A549 (cell line): ENCODE measurements around the gene MBD3L2. TPM values are rescaled to one million over a fixed set of nuclear protein-coding genes. Genes with fewer than 3 reads are reported as not detected.

Experiments used
- ATAC-seq, 2 experiments: fragments of 200-7000 bp in 1 of 2; fragments of >200 bp in 1 of 2; cut with Nextera tagmentation in 1 of 2; cut with Tn5 transposase in 1 of 2; 3 replicates each; pipeline versions ENCODE4 v1.8.0 to v1.9.1; 2018 to 2020; ENCODE audit warnings: mild to moderate bottlenecking in 1 of 2, moderate library complexity in 1 of 2
- CTCF ChIA-PET: fragments of 300-600 bp; sonication (Branson Sonifier 250); formaldehyde crosslinking; extraction: SDS; loops from one replicate; lab custom pipeline; 2021; ENCODE audit warnings: antibody characterized with exemption, inconsistent platforms; lab: Yijun Ruan, JAX
- POLR2A ChIA-PET: fragments of 350-600 bp; formaldehyde crosslinking; extraction: SDS; loops from one replicate; lab custom pipeline; 2021; ENCODE audit warnings: antibody characterized with exemption, inconsistent platforms; lab: Yijun Ruan, JAX
- DNase-seq, 2 experiments: peaks; one replicate each; pipeline versions ENCODE4 v3.0.0 to v3.0.0-alpha.2; 2011 to 2016; ENCODE audit warnings: low read depth in 1 of 2, low spot score in 1 of 2
- FAIRE-seq: peaks from 2 replicates; lab custom pipeline; 2011; peaks lifted over from hg19 to GRCh38; lab: Jason Lieb, UNC
- H3K27ac ChIP-seq, 2 experiments: fragments of >200 bp; sonication (Bioruptor Twin); formaldehyde crosslinking; 3 replicates each; pipeline ENCODE4 v1.5.1; 2016 to 2017
- H3K4me1 ChIP-seq: fragments of >200 bp; sonication (Bioruptor Twin); formaldehyde crosslinking; 3 replicates; pipeline ENCODE4 v1.6.1; 2016
- H3K4me2 ChIP-seq: fragments of >200 bp; sonication (Bioruptor Twin); formaldehyde crosslinking; 3 replicates; pipeline ENCODE4 v1.6.1; 2016
- H3K4me3 ChIP-seq: fragments of >200 bp; sonication (Bioruptor Twin); formaldehyde crosslinking; 3 replicates; pipeline ENCODE4 v1.5.1; 2016
- H3K9me3 ChIP-seq: fragments of >200 bp; sonication (Bioruptor Twin); formaldehyde crosslinking; 3 replicates; pipeline ENCODE4 v1.6.1; 2016
- BCL3 ChIP-seq: fragments of >200 bp; sonication (Bioruptor Twin); formaldehyde crosslinking; IDR thresholded peaks from 3 replicates; pipeline ENCODE4 v1.6.1; 2016
- CHD4 ChIP-seq: fragments of 200-600 bp; sonication (generic); IDR thresholded peaks from 2 replicates; pipeline ENCODE4 v1.6.1; 2016; ENCODE audit warnings: antibody characterized with exemption, mild to moderate bottlenecking, borderline replicate concordance
- EHMT2 ChIP-seq: fragments of 200-600 bp; sonication (generic); IDR thresholded peaks from 2 replicates; pipeline ENCODE4 v1.6.1; 2016; ENCODE audit warnings: antibody characterized with exemption, low read depth, mild to moderate bottlenecking, moderate library complexity
- ELK1 ChIP-seq: fragments of 150-350 bp; IDR thresholded peaks from 2 replicates; pipeline ENCODE4 v1.6.1; 2014; ENCODE audit warnings: low read depth, mild to moderate bottlenecking, low read length
- FOXS1 ChIP-seq: fragments of 250-450 bp; sonication (Bioruptor Pico); IDR thresholded peaks from 2 replicates; pipeline ENCODE4 v1.5.0; 2020; ENCODE audit warnings: mild to moderate bottlenecking, moderate library complexity
- HEYL ChIP-seq: fragments of 250-450 bp; sonication (Bioruptor Pico); IDR thresholded peaks from 2 replicates; pipeline ENCODE4 v1.8.0; 2021; ENCODE audit warnings: mild to moderate bottlenecking, moderate library complexity
- HMGXB4 ChIP-seq: fragments of 250-450 bp; sonication (Bioruptor Pico); IDR thresholded peaks from 2 replicates; pipeline ENCODE4 v1.5.0; 2021; ENCODE audit warnings: mild to moderate bottlenecking, moderate library complexity, borderline replicate concordance
- HOXA7 ChIP-seq: fragments of 250-450 bp; sonication (Bioruptor Pico); IDR thresholded peaks from 2 replicates; pipeline ENCODE4 v1.5.0; 2020; ENCODE audit warnings: mild to moderate bottlenecking, moderate library complexity
- MAX ChIP-seq: IDR thresholded peaks from 2 replicates; pipeline ENCODE4 v1.6.1; 2012
- NPAS2 ChIP-seq: fragments of 250-450 bp; sonication (Bioruptor Pico); IDR thresholded peaks from 2 replicates; pipeline ENCODE4 v1.8.0; 2022; ENCODE audit warnings: mild to moderate bottlenecking, moderate library complexity, borderline replicate concordance
- PBX3 ChIP-seq: IDR thresholded peaks from 2 replicates; pipeline ENCODE4 v1.6.1; 2012
- POLR2AphosphoS2 ChIP-seq: conservative IDR thresholded peaks from 2 replicates; pipeline ENCODE4 v1.6.1; 2012; ENCODE audit warnings: low read length, improper control_type of control experiment, inconsistent platforms
- RARB ChIP-seq: fragments of 250-450 bp; sonication (Bioruptor Pico); IDR thresholded peaks from 2 replicates; pipeline ENCODE4 v1.8.0; 2021; ENCODE audit warnings: mild to moderate bottlenecking, moderate library complexity
- RCOR1 ChIP-seq: fragments of 150-350 bp; IDR thresholded peaks from 2 replicates; pipeline ENCODE4 v1.6.1; 2014; ENCODE audit warnings: antibody characterized with exemption, low read length, low read depth
- REST ChIP-seq: fragments of 200-600 bp; sonication (generic); IDR thresholded peaks from 2 replicates; pipeline ENCODE4 v1.6.1; 2016; ENCODE audit warnings: antibody characterized with exemption, mild to moderate bottlenecking, moderate library complexity
- RFX5 ChIP-seq: fragments of 450-650 bp; IDR thresholded peaks from 2 replicates; pipeline ENCODE4 v1.7.1; 2014; ENCODE audit warnings: antibody characterized with exemption, mild to moderate bottlenecking, moderate library complexity
- SMC3 ChIP-seq: fragments of >200 bp; sonication (Bioruptor Twin); formaldehyde crosslinking; IDR thresholded peaks from 3 replicates; pipeline ENCODE4 v1.6.1; 2018; ENCODE audit warnings: inconsistent platforms
- ZFP36 ChIP-seq: fragments of 450-650 bp; IDR thresholded peaks from 2 replicates; pipeline ENCODE4 v1.6.1; 2014; ENCODE audit warnings: borderline replicate concordance; ENCODE audit not compliant: partially characterized antibody
- ZNF302 ChIP-seq: fragments of 250-450 bp; sonication (Bioruptor Pico); IDR thresholded peaks from 2 replicates; pipeline ENCODE4 v1.9.0; 2021; ENCODE audit warnings: inconsistent platforms, mild to moderate bottlenecking, moderate library complexity
- WGBS: methylation state at CpG from one replicate; pipeline ENCODE4 v1.1.6; 2017; ENCODE audit errors: missing lambda C conversion rate; 5-methylcytosine and 5-hydroxymethylcytosine counted together
- polyA plus RNA-seq, 4 experiments: library from polyadenylated mRNA; depleted of rRNA in 3 of 4; stranded (reverse); fragments of >200 nt; fragmentation: RNase III in 1 of 4; extraction: RNeasy Plus Mini Kit Qiagen cat#74134 plus additional on column Dnase treatment in 1 of 4; gene quantifications; 2 replicates in 3 of 4; 3 replicates in 1 of 4; pipeline ENCODE4 v1.2.3, GENCODE V29; 2011 to 2017

Gene MBD3L2
- polyA plus RNA-seq, 2 of the 4 experiments (the other 2 are of a cell fraction), result not detected

GRCh38 chr19:7068599-7068998 lies 19.5 kb downstream of the MBD3L2 start:
- no peaks in the 10 kb centered on the region for H3K4me1 ChIP-seq
- ATAC-seq (no peak), DNase-seq (no peak), FAIRE-seq (no peak)
- H3K27ac ChIP-seq, result peak overlapping the region; percentile 1 to 97; a peak in 3 of 6 replicates
- H3K4me2 ChIP-seq, result peak overlapping the region; percentile 63
- CTCF ChIA-PET, result no interaction called here
- peaks cover 25% of the 10 kb centered on the region for H3K9me3 ChIP-seq
- POLR2A ChIA-PET, result interaction anchor here (0.9 to 1.4 kb wide), 3 partner anchors 12 to 31 kb away, joined by 4 to 18 read pairs (median 5); no protein-coding TSS in a partner anchor
- no peak for TF ChIP-seq EHMT2
- no peak for TF ChIP-seq REST
- TF ChIP-seq ZNF302 (CRISPR knock-in tag), result no peak
- TF ChIP-seq NPAS2 (CRISPR knock-in tag), result no peak
- TF ChIP-seq RCOR1, result no peak
- TF ChIP-seq CHD4, result no peak
- TF ChIP-seq PBX3, result no peak
- TF ChIP-seq ZFP36, result no peak
- no peak for TF ChIP-seq FOXS1 (CRISPR knock-in tag)
- no peak for TF ChIP-seq ELK1
- TF ChIP-seq RFX5, result no peak
- TF ChIP-seq HOXA7 (CRISPR knock-in tag), result no peak
- no peak for TF ChIP-seq RARB
- TF ChIP-seq BCL3, result no peak
- no peak for TF ChIP-seq HEYL (CRISPR knock-in tag)
- no peak for TF ChIP-seq HMGXB4 (CRISPR knock-in tag)
- TF ChIP-seq SMC3, result no peak
- TF ChIP-seq POLR2AphosphoS2, result no peak
- no peak for TF ChIP-seq MAX
- 51% methylated on average over 6 of the region's 6 CpGs for WGBS
- H3K4me3 ChIP-seq, result peak overlapping the region; percentile 30
